ENCODE data around the gene VAV2.
A peak's percentile ranks its signal among the peaks of the same experiment; 100 is the strongest.
"Not testable (repeated sequence)": the region's sequence is repeated elsewhere in the genome, so short reads cannot be mapped to it uniquely, and the experiment has no call there.

Gene VAV2

DNA sequence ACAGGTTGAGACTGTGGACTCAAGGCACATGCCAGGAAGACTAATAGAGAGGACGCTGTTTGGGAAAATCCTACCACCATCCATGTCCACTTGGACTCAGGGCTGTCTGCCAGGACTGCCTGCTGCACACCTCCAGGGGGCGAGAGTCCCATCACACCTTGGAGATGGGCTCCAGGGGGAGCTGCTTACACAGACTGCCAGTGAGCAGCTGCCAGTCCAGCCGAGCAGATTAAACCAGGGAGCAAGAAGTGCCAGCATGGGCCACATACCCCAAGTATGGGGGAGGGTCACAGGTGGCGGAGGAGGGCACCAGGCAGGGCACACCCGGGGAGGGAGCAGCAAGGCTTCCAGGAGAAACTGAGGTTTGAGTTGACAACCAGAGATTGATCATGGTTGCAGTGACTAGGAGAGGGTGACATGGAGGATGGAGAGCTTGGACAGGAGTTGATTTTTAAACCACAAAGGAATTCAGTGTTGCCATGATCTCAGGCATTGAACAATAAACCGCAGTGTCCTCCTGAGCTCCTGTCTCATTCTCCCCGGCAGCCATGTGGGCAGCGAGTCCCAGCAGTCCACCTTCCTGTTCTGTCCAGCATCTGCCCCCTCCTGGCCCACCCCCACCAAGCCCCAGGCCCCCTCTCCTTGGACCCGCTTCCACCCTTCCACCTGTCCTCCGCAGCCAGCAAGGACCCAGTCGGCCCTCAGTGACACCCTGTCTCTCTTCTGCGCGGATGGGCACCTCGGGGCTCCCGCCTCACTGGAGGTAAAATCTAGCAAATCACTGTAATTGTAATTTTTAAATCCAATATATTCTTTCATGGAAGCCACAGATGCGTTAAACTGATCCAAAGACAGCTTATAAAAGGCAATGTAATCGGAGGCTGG lies 3.1 kb upstream of the VAV2 start:
- peak in 1 of 2 donors; percentile 9 for DNase-seq

GRCh38 chr9:133994353-133995011 lies 2.4 kb upstream of the VAV2 start:
- peak; percentile 86 to 88 for DNase-seq

DNA sequence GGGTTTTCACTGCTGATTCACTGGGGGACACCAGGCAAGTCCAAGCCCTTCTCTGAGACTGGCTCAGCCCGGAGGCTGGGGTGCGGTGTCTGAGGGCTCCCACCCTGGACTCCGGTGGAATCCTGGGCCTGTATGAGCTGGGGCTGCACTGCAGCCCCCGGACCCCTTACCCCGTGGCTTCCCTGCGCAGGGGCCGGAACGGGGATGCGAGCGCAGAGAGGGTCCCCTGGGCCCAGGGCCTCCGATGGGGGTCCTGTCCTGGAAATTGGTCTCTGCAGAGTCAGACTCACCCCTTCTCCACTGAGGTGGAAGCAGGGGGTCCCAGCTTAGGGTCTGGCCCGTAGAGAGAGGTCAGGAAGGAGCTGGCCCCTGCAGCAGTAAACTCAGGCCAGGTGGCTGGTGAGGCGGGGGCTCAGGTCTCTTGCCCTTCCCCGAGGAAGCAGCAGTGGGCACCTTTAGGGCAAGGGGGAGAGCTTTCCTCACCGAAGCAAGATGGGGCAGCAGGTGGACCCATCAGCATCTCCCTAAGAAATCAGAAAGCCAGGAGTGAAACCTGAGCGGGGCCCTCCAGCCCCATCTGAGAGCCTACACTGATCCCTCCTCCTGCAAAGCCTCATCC lies 1.6 kb upstream of the VAV2 start:
- no peak for DNase-seq

- DNase-seq = peak; percentile 79 to 85
These were observed 883 bp upstream of the VAV2 start for GRCh38 chr9:133992780-133993634.

- peak in 1 of 2 donors; percentile 9 for DNase-seq
These were observed 756 bp downstream of the VAV2 start for GRCh38 chr9:133991214-133991921.

GRCh38 chr9:133990366-133991213 lies 1.5 kb downstream of the VAV2 start:
- no peak for DNase-seq

DNA sequence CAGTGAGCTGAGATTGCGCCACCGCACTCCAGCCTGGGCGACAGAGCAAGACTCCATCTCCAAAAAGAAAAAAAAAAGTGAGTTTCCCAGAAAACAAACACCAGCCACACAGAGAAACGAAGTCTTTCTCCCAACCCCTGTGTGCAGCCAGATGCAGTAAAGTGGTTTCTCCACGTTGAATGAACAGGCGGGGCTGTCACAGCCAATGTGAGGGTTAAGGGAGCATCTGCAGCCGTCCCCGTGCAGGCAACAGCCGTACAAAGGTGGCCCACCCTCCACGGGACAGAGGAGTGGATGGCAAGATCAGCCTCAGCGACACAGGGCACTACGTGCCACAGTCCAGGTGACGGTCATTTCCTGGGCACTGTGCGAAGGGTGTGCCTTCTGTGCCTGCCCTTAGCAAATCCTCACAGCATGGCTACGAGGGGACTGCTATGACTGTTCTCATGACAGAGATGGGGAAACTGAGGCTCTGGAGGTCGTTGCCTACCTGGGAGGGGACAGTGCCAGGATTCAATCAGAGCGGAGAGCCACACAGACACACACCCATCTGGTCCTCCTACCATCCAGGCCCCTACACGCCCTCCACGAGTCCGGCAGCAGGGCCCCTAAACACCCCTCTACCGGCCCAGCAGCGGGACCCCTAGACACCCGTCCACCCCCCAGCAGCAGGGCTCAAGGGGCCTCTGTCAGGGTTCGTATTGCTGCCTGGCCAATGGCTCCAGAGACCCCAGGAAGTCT lies 2.3 kb downstream of the VAV2 start:
- DNase-seq = no peak

DNA sequence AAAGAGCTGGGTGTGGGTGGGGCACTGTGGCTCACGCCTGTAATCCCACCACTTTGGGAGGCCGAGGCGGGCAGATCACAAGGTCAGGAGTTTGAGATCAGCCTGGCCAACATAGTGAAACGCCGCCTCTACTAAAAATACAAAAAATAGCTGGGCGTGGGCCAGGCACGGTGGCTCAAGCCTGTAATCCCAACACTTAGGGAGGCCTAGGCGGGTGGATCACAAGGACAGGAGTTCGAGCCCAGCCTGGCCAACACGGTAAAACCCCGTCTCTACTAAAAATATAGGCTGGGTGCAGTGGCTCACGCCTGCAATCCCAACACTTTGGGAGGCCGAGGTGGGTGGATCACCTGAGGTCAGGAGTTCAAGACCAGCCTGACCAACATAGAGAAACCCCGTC lies 3.4 kb downstream of the VAV2 start:
- DNase-seq = not testable (repeated sequence)

GRCh38 chr9:133987946-133988665 lies 4.0 kb downstream of the VAV2 start:
- no peak for DNase-seq

- no peak for DNase-seq
These were observed 4.7 kb downstream of the VAV2 start for GRCh38 chr9:133987446-133987788.

DNA sequence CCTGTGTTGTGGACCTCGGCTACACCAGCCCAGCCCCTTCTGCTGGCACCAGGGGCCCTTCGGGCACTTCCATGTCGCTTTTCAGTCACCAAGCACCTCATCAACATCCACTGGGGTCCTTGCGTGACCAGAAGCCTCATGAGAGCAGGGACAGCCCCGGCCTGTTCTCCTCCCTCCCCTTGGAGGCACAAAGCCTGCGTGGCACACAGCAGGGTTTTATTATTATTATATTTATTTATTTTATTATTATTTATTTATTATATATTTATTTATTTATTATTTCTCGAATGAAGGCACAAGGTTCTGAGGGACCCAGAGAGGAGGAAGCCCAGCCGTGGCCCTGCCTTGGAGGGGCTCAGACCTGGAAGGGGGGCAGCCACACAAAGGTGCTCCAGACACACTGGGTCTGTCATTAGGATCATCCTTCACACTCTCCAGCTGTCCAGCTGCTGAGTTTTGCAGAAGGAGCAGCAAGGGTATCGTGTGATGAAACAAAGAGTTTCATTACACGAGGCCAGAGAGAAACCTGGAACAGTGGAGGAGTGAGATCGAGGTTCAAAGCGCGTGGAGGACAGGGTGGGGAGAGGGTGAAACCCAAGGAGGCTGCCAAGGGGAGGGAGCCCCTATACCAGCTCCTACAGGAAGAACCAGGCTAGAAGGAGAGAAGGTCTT lies 5.2 kb downstream of the VAV2 start:
- DNase-seq = no peak

- DNase-seq = no peak
These were observed 6.1 kb downstream of the VAV2 start for GRCh38 chr9:133986061-133986460.

- DNase-seq = no peak
These were observed 9.0 kb downstream of the VAV2 start for GRCh38 chr9:133982971-133983720.

DNA sequence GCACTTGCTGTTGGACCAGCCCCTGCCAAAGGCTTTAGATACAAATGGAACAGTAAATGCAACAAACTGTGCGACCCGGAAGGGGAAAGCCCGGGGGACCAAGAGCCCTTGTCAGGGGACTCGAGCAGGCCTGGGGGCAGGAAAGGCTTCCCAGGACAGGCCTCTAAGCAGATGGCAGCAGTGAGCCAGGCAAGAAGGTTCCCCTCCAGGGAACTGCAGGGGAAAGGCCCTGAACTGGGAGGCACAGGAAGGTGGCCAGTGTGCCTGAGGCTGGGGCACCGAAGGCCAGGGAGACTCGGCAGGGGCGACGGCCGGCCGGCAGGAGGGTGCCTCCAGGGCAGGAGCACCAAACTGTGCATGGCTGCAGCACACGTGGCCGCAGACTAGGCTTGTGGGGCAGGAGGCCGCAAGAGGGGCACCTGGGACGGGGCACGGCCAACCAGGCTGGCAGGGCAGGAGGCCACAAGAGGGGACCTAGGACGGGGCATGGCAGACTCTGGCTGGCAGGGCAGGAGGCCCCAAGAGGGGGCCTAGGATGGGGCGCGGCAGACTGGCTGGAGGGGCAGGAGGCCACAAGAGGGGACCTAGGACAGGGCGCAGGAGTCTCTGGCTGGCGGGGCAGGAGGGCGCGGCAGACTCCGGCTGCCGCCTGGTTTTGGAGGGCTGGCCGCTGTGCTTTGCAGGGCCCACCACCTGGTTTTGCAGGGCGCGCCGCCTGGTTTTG lies 10.0 kb downstream of the VAV2 start:
- no peak for DNase-seq

DNA sequence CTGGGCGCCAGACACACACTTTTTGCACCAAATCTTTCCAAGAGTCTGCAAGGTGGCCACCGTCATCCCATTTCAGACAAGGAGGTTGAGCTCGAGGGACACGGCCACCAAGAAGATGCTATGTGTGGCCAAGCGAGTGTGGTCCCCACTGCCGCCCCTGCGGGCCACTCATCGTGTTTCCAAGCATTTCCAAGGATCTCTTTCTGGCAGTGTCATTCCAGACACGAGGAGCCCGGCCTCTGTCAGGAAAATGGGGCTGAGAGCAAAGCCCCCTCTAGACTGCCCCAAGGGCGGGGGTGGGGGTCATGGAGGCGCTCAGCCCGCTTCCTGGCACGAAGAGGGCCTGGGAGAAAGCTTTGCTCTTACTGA lies 10.6 kb downstream of the VAV2 start:
- no peak for DNase-seq

- DNase-seq = no peak
These were observed 11.1 kb downstream of the VAV2 start for GRCh38 chr9:133980864-133981588.

Measured in stimulated activated CD4-positive, alpha-beta T cell treated with anti-CD3 and anti-CD28 coated beads, Interleukin-2, amount 100 ng/mL, for 24 hours (primary cell).